Daoy (cell line): ENCODE results near the gene KANSL1. TPM values are rescaled to one million over a fixed set of nuclear protein-coding genes. Genes with fewer than 3 reads are reported as not detected.

ENCODE experiments used
- DNase-seq: peaks from one replicate; pipeline ENCODE4 v3.0.0-alpha.2; 2015; ENCODE audit warnings: low read depth
- total RNA-seq: library from RNA; depleted of rRNA; stranded (reverse); fragments of >200 nt; shearing (Covaris generic); gene quantifications from 2 replicates; pipeline ENCODE4 v1.2.3, GENCODE V29; 2014

Gene KANSL1
- total RNA-seq, 1 experiment from 2014 or later = 27.1 TPM

- DNase-seq = no peak
Observed at GRCh38 chr17:46074540-46074939, 118.7 kb downstream of the KANSL1 start.

DNA sequence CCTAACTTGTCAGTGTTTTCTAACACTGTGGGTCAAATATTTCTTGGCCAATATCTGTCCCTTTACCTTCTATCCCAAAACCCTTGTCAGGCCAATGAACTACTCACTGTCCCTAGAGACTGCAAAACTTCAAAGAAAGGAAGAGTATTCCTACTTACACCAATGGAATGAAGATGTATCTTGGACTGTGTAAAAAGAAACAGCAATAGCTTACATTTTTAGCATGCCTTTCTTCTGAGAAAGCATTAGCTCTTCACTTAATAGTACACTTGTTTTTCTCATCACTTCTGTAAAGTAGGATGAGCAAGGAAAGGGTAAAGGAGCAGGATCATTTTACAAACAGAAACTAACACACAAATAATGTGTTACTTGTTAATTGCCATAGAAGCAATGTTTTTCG lies 120.2 kb downstream of the KANSL1 start:
- peak; percentile 6 for DNase-seq

DNA sequence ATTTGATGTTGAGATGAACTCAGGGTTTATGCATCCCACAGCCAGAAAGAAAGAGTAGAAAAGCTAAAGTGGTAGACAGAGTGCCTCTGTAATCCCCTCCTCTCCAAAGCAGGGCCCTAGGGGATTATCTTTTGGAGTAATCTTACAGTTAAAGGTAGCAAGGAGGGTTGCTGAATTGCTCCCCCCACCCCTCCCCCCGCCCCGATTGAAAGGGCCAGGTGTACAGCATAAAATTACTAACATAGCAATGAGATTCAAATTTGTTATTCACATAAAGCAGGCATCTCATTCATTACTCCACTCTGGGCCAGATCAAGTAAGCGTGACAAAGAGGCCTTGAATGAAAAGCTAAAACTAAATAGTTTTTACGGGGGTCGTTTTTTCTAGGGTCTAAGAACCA lies 121.4 kb downstream of the KANSL1 start:
- no peak for DNase-seq

DNA sequence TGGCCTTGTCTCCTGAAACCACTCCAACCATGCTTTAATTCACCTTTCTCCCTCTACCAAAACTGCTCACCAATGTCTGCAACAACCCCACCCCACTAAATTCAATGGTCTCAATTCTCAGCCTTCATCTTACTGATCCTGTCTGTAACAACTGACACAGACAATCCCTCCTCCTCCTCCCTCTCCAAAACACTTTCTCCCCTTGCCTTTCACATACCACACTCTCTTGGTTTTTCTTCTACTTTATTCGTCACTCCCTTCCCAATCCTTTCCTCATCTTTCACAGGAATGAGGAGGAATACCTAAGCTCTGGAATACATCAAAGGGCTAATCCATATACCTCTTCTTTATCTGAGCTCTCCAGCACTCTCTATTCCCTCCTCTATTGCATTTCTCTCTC lies 128.8 kb downstream of the KANSL1 start:
- no peak for DNase-seq

DNA sequence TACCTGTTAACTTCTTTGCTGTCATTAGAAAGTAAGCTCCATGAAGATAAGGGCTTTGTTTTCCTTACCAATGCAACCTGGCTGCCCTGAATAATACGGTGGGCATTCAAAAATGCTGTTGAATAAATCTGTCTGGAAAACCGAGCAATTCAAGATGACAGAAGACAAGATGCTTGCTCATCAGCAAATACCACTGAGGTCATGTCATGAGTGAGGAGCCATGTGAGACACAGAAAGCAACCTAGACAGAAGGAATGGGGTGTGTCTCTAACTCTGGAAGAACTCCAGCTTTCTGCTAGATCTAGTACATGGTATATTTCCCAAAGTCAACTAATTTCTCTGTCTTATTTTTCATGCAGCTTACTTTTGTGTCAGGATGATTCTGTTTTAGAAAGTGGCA lies 130.0 kb downstream of the KANSL1 start:
- DNase-seq = peak; percentile 27

DNA sequence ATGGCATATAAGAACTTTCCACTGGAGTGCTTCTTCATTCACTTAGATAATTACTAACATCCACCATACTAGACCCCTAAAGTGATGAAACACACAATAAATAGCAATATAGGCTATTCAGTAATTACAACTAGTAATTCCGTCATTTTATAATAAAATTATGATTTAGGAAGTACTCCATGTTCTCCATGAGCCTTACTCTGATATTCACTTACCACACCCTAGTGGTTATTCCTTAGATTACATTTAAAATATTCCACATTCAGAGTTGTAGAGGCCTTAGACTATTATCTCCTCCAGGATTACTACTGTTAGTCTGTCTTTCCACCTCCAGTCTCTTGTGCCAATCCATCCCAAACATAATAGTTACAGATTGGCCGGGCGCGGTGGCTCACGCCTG lies 131.8 kb downstream of the KANSL1 start:
- no peak for DNase-seq

- DNase-seq = no peak
Observed at GRCh38 chr17:46060461-46060860, 132.8 kb downstream of the KANSL1 start.

GRCh38 chr17:46059486-46059885 lies 133.7 kb downstream of the KANSL1 start:
- no peak for DNase-seq

- no peak for DNase-seq
Observed at GRCh38 chr17:46057366-46057765, 135.9 kb downstream of the KANSL1 start.

GRCh38 chr17:46056800-46057304 lies 136.4 kb downstream of the KANSL1 start:
- no peak for DNase-seq

DNA sequence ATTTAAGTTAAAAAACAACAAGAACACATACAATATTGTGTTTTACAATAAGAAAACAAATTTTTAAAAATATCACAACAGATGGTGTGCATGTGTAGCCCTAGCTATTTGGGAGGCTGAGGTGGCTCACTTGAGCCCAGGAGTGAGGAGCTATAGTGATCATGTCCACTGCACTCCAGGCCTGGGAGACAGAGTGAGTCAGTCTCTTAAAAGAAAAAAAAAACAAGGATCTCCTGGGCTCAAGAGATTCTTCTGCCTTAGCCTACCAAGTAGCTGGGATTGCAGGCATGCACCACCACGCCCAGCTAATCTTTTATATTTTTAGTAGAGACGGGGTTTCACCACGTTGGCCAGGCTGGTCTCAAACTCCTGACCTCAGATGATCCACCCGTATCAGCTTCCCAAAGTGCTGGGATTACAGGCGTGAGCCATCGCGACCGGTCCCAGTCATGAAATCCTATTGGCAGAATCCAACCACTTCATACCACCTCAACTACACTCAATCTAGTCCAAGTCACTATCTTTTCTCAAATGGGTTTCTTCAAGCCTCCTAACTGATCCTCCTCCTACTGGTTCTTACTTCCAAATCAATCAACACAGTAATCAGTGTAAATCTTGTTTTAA lies 139.2 kb downstream of the KANSL1 start:
- DNase-seq = no peak

- DNase-seq = no peak
Observed at GRCh38 chr17:46049656-46050055, 143.6 kb downstream of the KANSL1 start.

GRCh38 chr17:46047856-46048255 lies 145.4 kb downstream of the KANSL1 start:
- DNase-seq = no peak

DNA sequence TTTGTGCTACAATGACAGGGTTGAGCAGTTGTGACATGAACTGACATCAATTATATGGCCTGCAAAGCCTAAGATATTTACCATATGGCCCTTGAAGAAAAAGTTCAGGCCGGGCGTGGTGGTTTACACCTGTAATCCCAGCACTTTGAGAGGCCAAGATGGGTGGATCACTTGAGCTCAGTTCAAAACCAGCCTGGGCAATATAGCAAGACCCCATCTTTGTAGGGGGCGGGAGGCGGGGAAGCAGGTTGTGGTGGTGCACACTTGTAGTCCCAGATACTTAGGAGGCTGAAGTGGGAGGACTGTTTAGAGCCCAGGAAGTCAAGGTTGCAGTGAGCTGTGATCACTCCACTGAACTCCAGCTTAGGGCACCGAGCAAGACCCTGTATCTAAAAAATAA lies 145.8 kb downstream of the KANSL1 start:
- DNase-seq = no peak

DNA sequence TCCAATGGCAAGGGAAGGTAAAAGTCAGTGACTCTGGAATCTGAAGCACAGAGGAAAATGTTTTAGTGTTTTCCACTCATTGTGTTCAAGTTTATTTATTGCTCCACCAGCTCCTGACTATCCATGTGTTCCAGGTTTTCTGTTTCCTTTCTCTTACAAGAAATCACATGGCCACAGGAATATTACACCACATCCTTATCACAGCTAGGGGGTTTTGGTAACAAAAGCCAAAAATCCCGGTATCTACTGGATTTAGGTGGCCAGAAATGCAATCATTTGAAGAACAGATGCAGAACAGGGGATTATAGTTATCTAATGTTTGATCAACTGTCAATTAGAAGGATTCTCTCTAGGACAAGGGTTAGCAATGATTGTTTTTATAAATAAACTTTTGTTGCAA lies 146.3 kb downstream of the KANSL1 start:
- no peak for DNase-seq

GRCh38 chr17:46045639-46046038 lies 147.6 kb downstream of the KANSL1 start:
- no peak for DNase-seq

GRCh38 chr17:46044989-46045388 lies 148.2 kb downstream of the KANSL1 start:
- no peak for DNase-seq

GRCh38 chr17:46044286-46044928 lies 148.8 kb downstream of the KANSL1 start:
- DNase-seq = peak; percentile 69

- DNase-seq = no peak
Observed at GRCh38 chr17:46043606-46044005, 149.6 kb downstream of the KANSL1 start.

- no peak for DNase-seq
Observed at GRCh38 chr17:46042925-46043324, 150.3 kb downstream of the KANSL1 start.

DNA sequence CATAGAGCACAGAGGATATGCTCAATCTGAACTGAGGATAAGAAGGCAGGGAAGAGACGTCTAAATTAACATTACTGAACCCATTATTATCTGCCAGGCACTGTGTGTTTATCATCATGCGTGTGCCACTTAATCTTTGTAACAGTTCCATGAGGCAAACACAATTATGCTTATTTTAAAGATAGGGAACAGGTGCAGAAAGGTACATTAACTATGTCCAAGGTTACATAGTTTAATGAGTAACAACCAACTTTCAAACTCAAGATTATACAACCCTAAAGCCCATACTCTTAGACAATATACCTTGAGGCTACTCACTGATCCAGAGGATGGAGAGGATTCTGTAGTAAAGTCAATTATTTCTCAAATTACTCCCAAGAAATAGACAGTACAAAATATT lies 151.0 kb downstream of the KANSL1 start:
- no peak for DNase-seq

- no peak for DNase-seq
Observed at GRCh38 chr17:46039592-46040186, 153.5 kb downstream of the KANSL1 start.

DNA sequence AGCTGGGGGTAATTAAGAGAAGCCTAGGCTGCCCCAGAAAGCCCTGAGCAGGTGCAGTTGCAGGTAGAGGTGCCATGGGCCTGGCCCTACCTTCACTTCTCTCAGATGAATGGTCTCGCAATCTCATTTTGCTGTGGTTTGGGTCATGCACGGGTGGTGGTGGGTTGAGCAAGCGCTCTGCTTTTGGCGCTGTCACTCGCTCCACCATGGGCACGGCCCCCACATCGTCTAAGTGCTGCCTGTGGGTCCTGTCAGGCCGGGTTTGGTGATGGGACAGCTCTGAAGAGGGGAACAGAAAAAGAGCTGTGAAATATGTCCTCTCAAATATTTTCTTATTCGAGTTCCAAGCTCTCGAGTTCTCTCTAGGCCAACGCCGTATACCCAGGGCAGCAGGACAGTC lies 154.3 kb downstream of the KANSL1 start:
- DNase-seq = no peak
